SU-DHL-6 (cell line): ENCODE data around the gene GNB3.

Source experiments
- H2AFZ ChIP-seq: fragments of 200-600 bp; sonication (generic); 2 replicates; pipeline ENCODE4 v1.6.1; 2014; ENCODE audit warnings: low read depth, mild to moderate bottlenecking, moderate library complexity, mixed read lengths, antibody characterized with exemption, low read length; ENCODE audit not compliant: severe bottlenecking
- H3F3A ChIP-seq: fragments of 200-600 bp; shearing (Covaris generic); 2 replicates; pipeline ENCODE4 v1.6.0; 2016; ENCODE audit warnings: antibody characterized with exemption, mild to moderate bottlenecking; ENCODE audit not compliant: insufficient read depth
- H3K27ac ChIP-seq: fragments of 200-600 bp; sonication (generic); 2 replicates; pipeline ENCODE4 v1.5.1; 2016; ENCODE audit warnings: low read depth, mild to moderate bottlenecking, low read length, moderate library complexity, mixed read lengths
- H3K27me3 ChIP-seq: fragments of 200-600 bp; sonication (generic), shearing (Covaris generic); 2 replicates; pipeline ENCODE4 v1.6.0; 2014; ENCODE audit warnings: mild to moderate bottlenecking, low read length
- H3K36me3 ChIP-seq: fragments of 200-600 bp; sonication (generic); 2 replicates; pipeline ENCODE4 v1.6.1; 2014; ENCODE audit warnings: mild to moderate bottlenecking, low read length, mixed read lengths
- H3K4me2 ChIP-seq: fragments of 300-600, 200-600 bp; shearing (Covaris generic), sonication (generic); 2 replicates; pipeline ENCODE4 v1.6.0; 2014; ENCODE audit warnings: low read length, low read depth, mild to moderate bottlenecking; ENCODE audit not compliant: poor library complexity, severe bottlenecking
- H3K4me3 ChIP-seq: fragments of 200-600 bp; sonication (generic); 2 replicates; pipeline ENCODE4 v1.5.1; 2014; ENCODE audit warnings: antibody characterized with exemption, low read length, mild to moderate bottlenecking, mixed read lengths; ENCODE audit not compliant: insufficient read depth, poor library complexity, severe bottlenecking
- H3K79me2 ChIP-seq: fragments of 200-600 bp; sonication (generic); 2 replicates; pipeline ENCODE4 v1.6.1; 2014; ENCODE audit warnings: mild to moderate bottlenecking, low read length, moderate library complexity; ENCODE audit not compliant: insufficient read depth
- H3K9ac ChIP-seq: fragments of 200-600 bp; sonication (generic); 2 replicates; pipeline ENCODE4 v1.7.0; 2014; ENCODE audit warnings: mild to moderate bottlenecking, low read length
- H3K9me2 ChIP-seq: fragments of 200-600 bp; sonication (generic); replicated peaks from 2 replicates; pipeline ENCODE4 v1.6.1; 2014; ENCODE audit warnings: low read length; ENCODE audit not compliant: insufficient read depth
- H3K9me3 ChIP-seq: fragments of 200-600 bp; sonication (generic); 2 replicates; pipeline ENCODE4 v1.6.1; 2014; ENCODE audit warnings: low read length, mixed read lengths; ENCODE audit not compliant: insufficient read depth
- H4K20me1 ChIP-seq: fragments of 200-600 bp; sonication (generic); 2 replicates; pipeline ENCODE4 v1.6.1; 2014; ENCODE audit warnings: low read depth, mild to moderate bottlenecking, antibody characterized with exemption, low read length, moderate library complexity, mixed read lengths
- CTCF ChIP-seq: fragments of 200-600 bp; sonication (generic); IDR thresholded peaks from one replicate; pipeline ENCODE4 v1.5.1; 2017; ENCODE audit warnings: antibody characterized with exemption, mild to moderate bottlenecking, low read length, moderate library complexity; ENCODE audit not compliant: insufficient read depth, poor library complexity, severe bottlenecking
- EZH2phosphoT487 ChIP-seq: fragments of 200-600 bp; sonication (generic), shearing (Covaris generic); conservative IDR thresholded peaks from 2 replicates; pipeline ENCODE4 v1.6.1; 2018; ENCODE audit warnings: mild to moderate bottlenecking, antibody characterized with exemption, low read length, moderate library complexity, mixed read lengths

Gene GNB3

GRCh38 chr12:6816598-6816997 is 24.1 kb upstream of the GNB3 start:
- Histone ChIP-seq H3K9me2 (no peaks in the 10 kb centered on the region), H4K20me1 (no peaks in the 10 kb centered on the region), H3K4me3 (no peak overlapping the region), H3K79me2 (no peaks in the 10 kb centered on the region), H3K4me2 (no peak overlapping the region), H3K27me3 (no peaks in the 10 kb centered on the region), H2AFZ (no peak overlapping the region), H3K9ac (no peak overlapping the region), H3F3A (no peaks in the 10 kb centered on the region), H3K27ac (no peak overlapping the region), H3K9me3 (no peaks in the 10 kb centered on the region), H3K36me3 (no peaks in the 10 kb centered on the region)
- TF ChIP-seq EZH2phosphoT487 (no peak), CTCF (no peak)

DNA sequence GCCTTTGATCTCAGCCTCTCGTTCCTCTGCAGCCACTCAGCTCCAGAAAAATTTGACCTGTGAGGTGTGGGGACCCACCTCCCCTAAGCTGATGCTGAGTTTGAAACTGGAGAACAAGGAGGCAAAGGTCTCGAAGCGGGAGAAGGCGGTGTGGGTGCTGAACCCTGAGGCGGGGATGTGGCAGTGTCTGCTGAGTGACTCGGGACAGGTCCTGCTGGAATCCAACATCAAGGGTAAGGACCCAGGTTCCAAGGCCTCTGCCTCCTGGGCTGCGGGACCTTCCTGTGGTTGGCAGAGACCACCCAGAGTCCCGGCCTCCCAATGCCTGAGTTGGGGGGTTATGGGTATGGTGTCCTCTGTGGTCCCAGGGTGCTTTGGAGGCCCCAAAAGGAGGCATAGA is 23.6 kb upstream of the GNB3 start:
- Histone ChIP-seq H3K27me3 (no peaks in the 10 kb centered on the region), H3K27ac (no peak overlapping the region), H3K9me2 (no peaks in the 10 kb centered on the region), H3K79me2 (no peaks in the 10 kb centered on the region), H3K9ac (no peak overlapping the region), H3F3A (no peaks in the 10 kb centered on the region), H3K4me3 (no peak overlapping the region), H4K20me1 (no peaks in the 10 kb centered on the region), H3K4me2 (no peak overlapping the region), H3K36me3 (no peaks in the 10 kb centered on the region), H3K9me3 (no peaks in the 10 kb centered on the region), H2AFZ (no peak overlapping the region)
- TF ChIP-seq CTCF (no peak), EZH2phosphoT487 (no peak)

DNA sequence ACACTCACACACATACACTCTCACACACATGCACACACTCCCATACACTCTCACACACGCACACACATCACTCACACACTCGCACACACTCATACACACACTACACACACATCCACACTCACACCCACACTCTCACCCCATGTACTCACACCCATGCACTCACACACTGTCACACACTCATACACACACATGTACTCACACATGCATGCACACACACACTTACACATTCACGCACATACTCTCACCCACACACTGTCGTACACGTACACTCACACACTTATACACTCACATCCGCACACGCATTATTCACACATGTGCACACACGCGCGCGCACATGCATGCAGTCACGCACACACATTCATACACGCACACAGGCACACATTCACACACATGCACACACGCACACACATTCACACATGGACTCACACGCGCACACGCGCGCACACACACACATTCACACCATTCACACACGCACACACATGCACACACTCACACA is 23.0 kb upstream of the GNB3 start:
- Histone ChIP-seq H3K36me3 (no peaks in the 10 kb centered on the region), H3K9me3 (no peaks in the 10 kb centered on the region), H2AFZ (no peak overlapping the region), H3K27ac (no peak overlapping the region), H3K27me3 (no peaks in the 10 kb centered on the region), H4K20me1 (no peaks in the 10 kb centered on the region), H3F3A (no peaks in the 10 kb centered on the region), H3K79me2 (no peaks in the 10 kb centered on the region), H3K9ac (no peak overlapping the region), H3K9me2 (no peaks in the 10 kb centered on the region), H3K4me2 (no peak overlapping the region), H3K4me3 (no peak overlapping the region)
- TF ChIP-seq CTCF (no peak), EZH2phosphoT487 (no peak)
